Measurements from ENCODE around the gene HAL.

Gene HAL

GRCh38 chr12:95998611-95999286 lies 2.6 kb upstream of the HAL start:
- DNase-seq (ENCODE audit: low read depth, low spot score) = no peak
- TF ChIP-seq, protein P1, sequence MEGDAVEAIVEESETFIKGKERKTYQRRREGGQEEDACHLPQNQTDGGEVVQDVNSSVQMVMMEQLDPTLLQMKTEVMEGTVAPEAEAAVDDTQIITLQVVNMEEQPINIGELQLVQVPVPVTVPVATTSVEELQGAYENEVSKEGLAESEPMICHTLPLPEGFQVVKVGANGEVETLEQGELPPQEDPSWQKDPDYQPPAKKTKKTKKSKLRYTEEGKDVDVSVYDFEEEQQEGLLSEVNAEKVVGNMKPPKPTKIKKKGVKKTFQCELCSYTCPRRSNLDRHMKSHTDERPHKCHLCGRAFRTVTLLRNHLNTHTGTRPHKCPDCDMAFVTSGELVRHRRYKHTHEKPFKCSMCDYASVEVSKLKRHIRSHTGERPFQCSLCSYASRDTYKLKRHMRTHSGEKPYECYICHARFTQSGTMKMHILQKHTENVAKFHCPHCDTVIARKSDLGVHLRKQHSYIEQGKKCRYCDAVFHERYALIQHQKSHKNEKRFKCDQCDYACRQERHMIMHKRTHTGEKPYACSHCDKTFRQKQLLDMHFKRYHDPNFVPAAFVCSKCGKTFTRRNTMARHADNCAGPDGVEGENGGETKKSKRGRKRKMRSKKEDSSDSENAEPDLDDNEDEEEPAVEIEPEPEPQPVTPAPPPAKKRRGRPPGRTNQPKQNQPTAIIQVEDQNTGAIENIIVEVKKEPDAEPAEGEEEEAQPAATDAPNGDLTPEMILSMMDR (IDR thresholded peaks at IDR 0.05; ENCODE audit: insufficient read depth, low read length, missing control alignments) = peak; percentile 61
- no peak overlapping the region for H3K4me3 ChIP-seq (ENCODE audit: low read depth, low read length)
- ChIA-PET POLR2A (no interaction called here), CTCF (interaction anchor here (0.7 to 4.8 kb wide), 36 partner anchors 9 to 517 kb away, joined by 3 to 72 read pairs (median 5); partner anchors contain the start of genes AMDHD1 and CCDC38)

GRCh38 chr12:95997911-95998510 lies 1.9 kb upstream of the HAL start:
- CTCF ChIA-PET = interaction anchor here (0.7 to 4.8 kb wide), 34 partner anchors 9 to 518 kb away, joined by 3 to 72 read pairs (median 6); partner anchors contain the start of genes AMDHD1 and CCDC38
- TF ChIP-seq, protein P1 (IDR thresholded peaks at IDR 0.05; ENCODE audit: insufficient read depth, low read length, missing control alignments) = no peak
- H3K4me3 ChIP-seq (ENCODE audit: low read depth, low read length) = no peak overlapping the region
- POLR2A ChIA-PET = no interaction called here
- DNase-seq (ENCODE audit: low read depth, low spot score) = no peak

GRCh38 chr12:95997276-95997675 lies 1.1 kb upstream of the HAL start:
- CTCF ChIA-PET = interaction anchor here (1.5 to 4.8 kb wide), 6 partner anchors 10 to 416 kb away, joined by 4 to 72 read pairs (median 11); no protein-coding TSS in a partner anchor
- TF ChIP-seq, protein P1 (IDR thresholded peaks at IDR 0.05; ENCODE audit: insufficient read depth, low read length, missing control alignments) = no peak
- POLR2A ChIA-PET = no interaction called here
- no peak overlapping the region for H3K4me3 ChIP-seq (ENCODE audit: low read depth, low read length)
- no peak for DNase-seq (ENCODE audit: low read depth, low spot score)

GRCh38 chr12:95995238-95996031 lies 709 bp downstream of the HAL start:
- no peak overlapping the region for H3K4me3 ChIP-seq (ENCODE audit: low read depth, low read length)
- ChIA-PET CTCF (interaction anchor here (1.1 to 4.4 kb wide), 5 partner anchors 9 to 170 kb away, joined by 3 to 23 read pairs (median 4); no protein-coding TSS in a partner anchor), POLR2A (no interaction called here)
- no peak for DNase-seq (ENCODE audit: low read depth, low spot score)
- TF ChIP-seq, protein P1 (IDR thresholded peaks at IDR 0.05; ENCODE audit: insufficient read depth, low read length, missing control alignments) = no peak

GRCh38 chr12:95994476-95994875 lies 1.7 kb downstream of the HAL start:
- H3K4me3 ChIP-seq (ENCODE audit: low read depth, low read length) = no peak overlapping the region
- no peak for DNase-seq (ENCODE audit: low read depth, low spot score)
- ChIA-PET POLR2A (no interaction called here), CTCF (interaction anchor here (1.2 to 1.9 kb wide), 3 partner anchors 10 to 522 kb away, joined by 3 to 9 read pairs (median 4); no protein-coding TSS in a partner anchor)
- TF ChIP-seq, protein P1 (IDR thresholded peaks at IDR 0.05; ENCODE audit: insufficient read depth, low read length, missing control alignments) = no peak

Data from AG04449 (cell line).